ENCODE measurements around the gene CHST11.

DNA sequence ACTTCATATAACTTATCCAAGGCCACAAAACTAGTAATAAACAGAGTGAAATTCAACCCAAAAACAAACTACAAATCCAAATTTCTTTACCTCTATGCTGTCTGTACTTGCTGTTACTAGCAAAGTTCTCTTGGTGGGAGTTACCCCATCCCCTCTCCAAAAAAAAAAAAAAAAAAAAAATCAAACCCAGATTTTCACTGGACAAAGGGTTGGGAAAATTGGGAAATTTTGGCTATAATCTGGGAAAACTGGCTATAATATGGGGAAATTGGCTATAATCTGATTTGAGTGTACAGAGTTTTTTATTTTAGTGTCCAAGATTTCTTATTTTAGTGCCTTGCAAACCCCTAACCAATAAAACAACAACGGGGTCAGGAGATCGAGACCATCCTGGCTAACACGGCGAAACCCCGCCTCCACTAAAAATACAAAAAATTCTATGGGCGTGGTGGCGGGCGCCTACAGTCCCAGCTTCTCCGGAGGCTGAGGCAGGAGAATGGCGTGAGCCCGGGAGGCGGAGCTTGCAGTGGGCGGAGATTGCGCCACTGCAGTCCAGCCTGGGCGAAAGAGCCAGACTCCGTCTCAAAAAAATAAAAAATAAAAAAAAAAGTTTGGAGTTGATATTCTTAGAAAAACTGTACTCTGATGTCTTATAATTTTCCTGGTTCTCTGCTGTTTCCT is 148.4 kb downstream of the CHST11 start:
- TF ChIP-seq, protein P1, sequence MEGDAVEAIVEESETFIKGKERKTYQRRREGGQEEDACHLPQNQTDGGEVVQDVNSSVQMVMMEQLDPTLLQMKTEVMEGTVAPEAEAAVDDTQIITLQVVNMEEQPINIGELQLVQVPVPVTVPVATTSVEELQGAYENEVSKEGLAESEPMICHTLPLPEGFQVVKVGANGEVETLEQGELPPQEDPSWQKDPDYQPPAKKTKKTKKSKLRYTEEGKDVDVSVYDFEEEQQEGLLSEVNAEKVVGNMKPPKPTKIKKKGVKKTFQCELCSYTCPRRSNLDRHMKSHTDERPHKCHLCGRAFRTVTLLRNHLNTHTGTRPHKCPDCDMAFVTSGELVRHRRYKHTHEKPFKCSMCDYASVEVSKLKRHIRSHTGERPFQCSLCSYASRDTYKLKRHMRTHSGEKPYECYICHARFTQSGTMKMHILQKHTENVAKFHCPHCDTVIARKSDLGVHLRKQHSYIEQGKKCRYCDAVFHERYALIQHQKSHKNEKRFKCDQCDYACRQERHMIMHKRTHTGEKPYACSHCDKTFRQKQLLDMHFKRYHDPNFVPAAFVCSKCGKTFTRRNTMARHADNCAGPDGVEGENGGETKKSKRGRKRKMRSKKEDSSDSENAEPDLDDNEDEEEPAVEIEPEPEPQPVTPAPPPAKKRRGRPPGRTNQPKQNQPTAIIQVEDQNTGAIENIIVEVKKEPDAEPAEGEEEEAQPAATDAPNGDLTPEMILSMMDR (IDR thresholded peaks at IDR 0.05) = no peak
- TF ChIP-seq POLR2AphosphoS5 (IDR thresholded peaks at IDR 0.05) = no peak

Measured in sigmoid colon (tissue), 4 donors.